Osteoblast (primary cell): Measurements from ENCODE around the gene ZNF775. TPM values are rescaled to one million over a fixed set of nuclear protein-coding genes. Genes with fewer than 3 reads are reported as not detected.

Experiments used
- DNase-seq: peaks from one replicate; pipeline ENCODE4 v3.0.0; 2011; ENCODE audit warnings: low spot score, mixed read lengths; ENCODE audit not compliant: insufficient read length; ENCODE audit errors: missing footprints
- H2AFZ ChIP-seq: 2 replicates; pipeline ENCODE4 v1.6.0; 2011; ENCODE audit warnings: mild to moderate bottlenecking, low read length
- H3K27ac ChIP-seq: 2 replicates; pipeline ENCODE4 v1.5.1; 2011; ENCODE audit warnings: mild to moderate bottlenecking, low read depth, low read length, moderate library complexity
- H3K27me3 ChIP-seq: 2 replicates; pipeline ENCODE4 v1.6.0; 2012; ENCODE audit warnings: mild to moderate bottlenecking, control low read depth, inconsistent platforms, low read length, moderate library complexity; ENCODE audit not compliant: insufficient read depth
- H3K36me3 ChIP-seq: 2 replicates; pipeline ENCODE4 v1.5.1; 2011; ENCODE audit warnings: mild to moderate bottlenecking, low read length, control low read depth, moderate library complexity; ENCODE audit not compliant: insufficient read depth
- H3K4me1 ChIP-seq: 2 replicates; pipeline ENCODE4 v1.5.1; 2011; ENCODE audit warnings: mild to moderate bottlenecking, low read length, control low read depth, moderate library complexity; ENCODE audit not compliant: insufficient read depth
- H3K4me2 ChIP-seq: 2 replicates; pipeline ENCODE4 v1.6.0; 2011; ENCODE audit warnings: mild to moderate bottlenecking, low read length; ENCODE audit not compliant: insufficient read depth
- H3K4me3 ChIP-seq: fragments of 200-600 bp; sonication (generic); 3 replicates; pipeline ENCODE4 v1.5.1; 2012; ENCODE audit warnings: mild to moderate bottlenecking, low read length, inconsistent platforms; ENCODE audit not compliant: insufficient read depth
- H3K79me2 ChIP-seq: 2 replicates; pipeline ENCODE4 v1.6.0; 2012; ENCODE audit warnings: mild to moderate bottlenecking, low read length, control low read depth, inconsistent platforms; ENCODE audit not compliant: insufficient read depth
- H3K9me3 ChIP-seq: 2 replicates; pipeline ENCODE4 v1.5.1; 2011; ENCODE audit warnings: low read depth, low read length, control low read depth
- H4K20me1 ChIP-seq: 2 replicates; pipeline ENCODE4 v1.6.0; 2012; ENCODE audit warnings: mild to moderate bottlenecking, low read length, control low read depth; ENCODE audit not compliant: insufficient read depth
- total RNA-seq: library from RNA; depleted of rRNA; stranded (reverse); fragments of >200 nt; gene quantifications from 2 replicates; pipeline ENCODE4 v1.2.3, GENCODE V29; 2012
- TF ChIP-seq, protein P1 (sequence below): IDR thresholded peaks from 2 replicates; pipeline ENCODE4 v1.5.1; 2011; ENCODE audit warnings: mild to moderate bottlenecking, low read depth, low read length, moderate library complexity; ENCODE audit errors: extremely low read depth

ZNF775 gene
- total RNA-seq, 1 donor, result 6.2 TPM

DNA sequence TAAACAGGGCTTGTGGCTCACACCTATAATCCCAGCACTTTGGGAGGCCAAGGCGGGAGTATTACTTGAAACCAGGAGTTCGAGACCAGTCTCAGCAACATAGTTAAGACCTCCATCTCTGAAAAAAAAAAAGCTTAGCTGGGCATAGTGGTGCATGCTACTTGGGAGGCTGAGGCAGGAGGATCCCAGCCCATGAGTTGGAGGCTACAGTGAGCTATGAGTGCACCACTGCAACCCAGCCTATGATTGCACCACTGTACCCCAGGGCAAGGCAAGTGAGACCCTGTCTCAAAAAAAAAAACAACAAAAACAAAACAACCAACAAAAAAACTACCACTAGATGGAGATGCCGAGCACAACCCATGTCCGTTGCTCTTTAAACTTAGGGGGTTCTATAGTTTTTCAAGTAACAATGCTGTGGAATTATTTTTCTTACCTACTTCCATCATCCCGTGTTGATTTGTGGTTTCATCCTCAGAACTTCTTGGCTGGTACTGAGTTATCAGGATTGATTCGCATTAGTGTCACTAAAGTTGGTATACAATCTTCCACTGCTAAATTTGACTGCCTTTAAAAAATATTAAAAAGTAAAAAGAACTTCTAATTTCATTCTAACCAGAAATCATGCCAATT is 22.7 kb upstream of the ZNF775 start:
- peak; percentile 72 for DNase-seq

DNA sequence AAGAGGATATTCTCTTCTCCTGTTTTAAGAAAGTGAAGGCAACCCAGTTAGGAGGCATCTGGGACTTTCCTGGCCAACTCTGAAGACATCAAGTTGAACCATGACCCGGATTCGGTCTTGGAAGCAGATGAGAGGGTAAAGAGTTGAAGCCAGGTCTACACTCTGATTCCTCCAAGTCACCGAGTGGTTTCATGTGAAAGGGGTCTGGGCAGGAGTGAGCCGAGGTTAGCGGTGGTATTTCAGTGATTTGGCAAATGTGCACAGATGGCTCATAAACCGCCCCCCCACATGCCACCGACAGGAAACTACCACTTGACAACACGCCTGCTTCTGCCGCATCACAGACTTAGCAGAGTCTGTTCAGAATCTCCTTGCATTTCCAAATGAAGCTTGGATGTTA is 21.9 kb upstream of the ZNF775 start:
- peaks cover 6% of the 10 kb centered on the region for H3K4me1 ChIP-seq
- no peaks in the 10 kb centered on the region for H4K20me1 ChIP-seq
- no peaks in the 10 kb centered on the region for H3K36me3 ChIP-seq
- H3K9me3 ChIP-seq, result no peaks in the 10 kb centered on the region
- H2AFZ ChIP-seq, result peak overlapping the region; percentile 25
- H3K27ac ChIP-seq, result no peak overlapping the region
- no peak overlapping the region for H3K4me2 ChIP-seq
- H3K79me2 ChIP-seq, result no peaks in the 10 kb centered on the region
- no peaks in the 10 kb centered on the region for H3K27me3 ChIP-seq
- H3K4me3 ChIP-seq, result no peak overlapping the region
- DNase-seq, result no peak
- TF ChIP-seq, protein P1, sequence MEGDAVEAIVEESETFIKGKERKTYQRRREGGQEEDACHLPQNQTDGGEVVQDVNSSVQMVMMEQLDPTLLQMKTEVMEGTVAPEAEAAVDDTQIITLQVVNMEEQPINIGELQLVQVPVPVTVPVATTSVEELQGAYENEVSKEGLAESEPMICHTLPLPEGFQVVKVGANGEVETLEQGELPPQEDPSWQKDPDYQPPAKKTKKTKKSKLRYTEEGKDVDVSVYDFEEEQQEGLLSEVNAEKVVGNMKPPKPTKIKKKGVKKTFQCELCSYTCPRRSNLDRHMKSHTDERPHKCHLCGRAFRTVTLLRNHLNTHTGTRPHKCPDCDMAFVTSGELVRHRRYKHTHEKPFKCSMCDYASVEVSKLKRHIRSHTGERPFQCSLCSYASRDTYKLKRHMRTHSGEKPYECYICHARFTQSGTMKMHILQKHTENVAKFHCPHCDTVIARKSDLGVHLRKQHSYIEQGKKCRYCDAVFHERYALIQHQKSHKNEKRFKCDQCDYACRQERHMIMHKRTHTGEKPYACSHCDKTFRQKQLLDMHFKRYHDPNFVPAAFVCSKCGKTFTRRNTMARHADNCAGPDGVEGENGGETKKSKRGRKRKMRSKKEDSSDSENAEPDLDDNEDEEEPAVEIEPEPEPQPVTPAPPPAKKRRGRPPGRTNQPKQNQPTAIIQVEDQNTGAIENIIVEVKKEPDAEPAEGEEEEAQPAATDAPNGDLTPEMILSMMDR, result no peak

More for the DNA sequence above, 22.7 kb upstream of the ZNF775 start:
- H4K20me1 ChIP-seq, result no peaks in the 10 kb centered on the region
- H3K4me3 ChIP-seq, result no peak overlapping the region
- H3K27me3 ChIP-seq, result no peaks in the 10 kb centered on the region
- TF ChIP-seq, protein P1, result peak; percentile 75
- peaks cover 6% of the 10 kb centered on the region for H3K4me1 ChIP-seq
- no peaks in the 10 kb centered on the region for H3K9me3 ChIP-seq
- peak overlapping the region; percentile 21 for H3K4me2 ChIP-seq
- peak overlapping the region; percentile 42 for H2AFZ ChIP-seq
- H3K79me2 ChIP-seq, result no peaks in the 10 kb centered on the region
- H3K27ac ChIP-seq, result no peak overlapping the region
- no peaks in the 10 kb centered on the region for H3K36me3 ChIP-seq

DNA sequence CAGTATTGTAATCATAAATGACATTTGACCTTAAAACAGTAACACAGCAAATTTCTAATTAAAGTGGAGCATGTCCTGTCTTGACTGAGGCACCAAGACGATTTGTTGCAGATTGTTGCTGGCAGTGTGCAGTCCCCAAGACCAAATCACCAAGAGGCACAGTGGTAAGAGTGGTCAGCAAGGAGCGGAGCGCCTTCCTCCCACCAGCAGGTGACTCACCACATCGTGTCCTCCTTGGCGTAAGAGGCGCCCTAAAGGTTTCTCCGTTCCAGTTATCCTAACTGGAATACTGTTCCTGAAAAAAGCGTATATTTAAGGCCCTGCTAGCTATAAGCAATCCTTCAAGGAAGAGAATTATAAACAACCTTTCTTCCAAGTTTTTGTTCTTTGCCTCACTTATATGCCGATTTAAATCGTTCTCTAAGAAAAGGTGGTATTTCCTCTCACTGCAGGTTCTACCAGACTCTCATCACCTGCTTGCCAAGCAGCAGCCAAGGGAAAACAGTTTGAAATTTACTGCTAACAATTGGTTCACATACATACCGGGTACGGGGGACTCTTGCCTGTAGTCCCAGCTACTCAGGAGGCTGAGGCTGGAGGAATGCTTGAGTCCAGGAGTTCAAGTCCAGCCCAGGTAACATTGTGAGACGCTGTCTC is 21.2 kb upstream of the ZNF775 start:
- TF ChIP-seq, protein P1, result no peak
- peaks cover 6% of the 10 kb centered on the region for H3K4me1 ChIP-seq
- peak overlapping the region; percentile 35 for H2AFZ ChIP-seq
- H3K27me3 ChIP-seq, result no peaks in the 10 kb centered on the region
- H3K36me3 ChIP-seq, result no peaks in the 10 kb centered on the region
- peak; percentile 66 for DNase-seq
- H3K4me2 ChIP-seq, result no peak overlapping the region
- no peaks in the 10 kb centered on the region for H3K9me3 ChIP-seq
- H3K79me2 ChIP-seq, result no peaks in the 10 kb centered on the region
- no peak overlapping the region for H3K4me3 ChIP-seq
- no peaks in the 10 kb centered on the region for H4K20me1 ChIP-seq
- H3K27ac ChIP-seq, result no peak overlapping the region

DNA sequence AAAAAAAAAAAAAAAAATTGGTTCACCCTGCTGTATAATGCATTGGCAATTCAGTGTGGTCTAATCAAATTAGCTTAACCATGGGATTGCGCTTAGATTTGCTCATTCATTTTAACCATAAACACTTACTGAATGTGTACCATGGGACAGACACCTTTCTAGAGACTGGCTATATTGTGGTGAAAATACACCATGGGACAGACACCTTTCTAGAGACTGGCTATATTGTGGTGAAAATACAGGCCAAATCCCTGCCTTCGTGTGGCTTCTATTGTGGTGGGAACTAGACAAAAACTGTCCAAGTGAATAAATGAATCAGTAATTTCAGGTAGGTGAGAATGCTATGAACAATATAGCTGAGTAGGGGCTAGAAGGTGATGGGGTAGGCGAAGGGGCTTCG is 20.7 kb upstream of the ZNF775 start:
- Histone ChIP-seq H3K79me2 (no peaks in the 10 kb centered on the region), H3K4me1 (peaks cover 6% of the 10 kb centered on the region), H3K27ac (no peak overlapping the region), H3K27me3 (no peaks in the 10 kb centered on the region), H4K20me1 (no peaks in the 10 kb centered on the region), H3K4me2 (no peak overlapping the region), H3K4me3 (no peak overlapping the region), H3K36me3 (no peaks in the 10 kb centered on the region), H2AFZ (no peak overlapping the region), H3K9me3 (no peaks in the 10 kb centered on the region)
- no peak for DNase-seq
- TF ChIP-seq, protein P1, result no peak
